HG03520 (cell line): Measurements from ENCODE around the gene FOXJ3.
A peak's percentile ranks its signal among the peaks of the same experiment; 100 is the strongest.

ENCODE experiments used
- ATAC-seq: cut with Tn5 transposase; IDR thresholded peaks from one replicate; pipeline ENCODE4 v1.9.1; 2021; ENCODE audit warnings: mild to moderate bottlenecking, moderate library complexity; ENCODE audit not compliant: unreplicated experiment

The FOXJ3 gene

GRCh38 chr1:42334240-42335049, 590 bp downstream of the FOXJ3 start:
- ATAC-seq = peak; percentile 45

DNA sequence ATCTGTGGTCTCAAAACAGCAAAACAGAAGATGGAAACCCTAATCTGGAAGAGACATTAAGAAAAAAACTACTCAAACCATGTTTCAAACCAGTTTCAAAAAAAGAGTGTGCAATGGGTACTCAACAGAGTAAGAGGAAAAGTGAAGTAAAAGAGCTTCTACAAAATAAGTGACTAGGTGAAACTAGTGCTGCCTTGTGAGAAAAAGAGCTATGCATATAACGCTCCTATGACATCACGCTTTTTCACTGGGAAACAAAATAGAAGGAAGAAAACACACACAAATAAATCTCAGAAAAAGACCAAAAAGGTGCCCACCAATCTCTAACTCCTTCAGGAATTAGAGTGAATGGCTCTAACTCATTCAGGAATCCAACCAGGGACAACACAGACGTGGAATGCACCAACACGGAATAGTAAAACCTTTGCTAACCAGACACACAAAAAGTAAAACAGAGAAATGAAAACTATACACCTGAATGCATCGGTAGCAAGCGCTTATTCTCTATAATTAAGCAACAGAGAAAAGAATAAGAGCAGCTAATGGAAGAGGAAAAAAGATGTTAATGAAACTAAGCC, 1.3 kb downstream of the FOXJ3 start:
- ATAC-seq = peak; percentile 4

- no peak for ATAC-seq
Observed at GRCh38 chr1:42332877-42333276, 2.2 kb downstream of the FOXJ3 start.

- ATAC-seq = no peak
Observed at GRCh38 chr1:42330215-42330614, 4.8 kb downstream of the FOXJ3 start.

GRCh38 chr1:42328916-42329496, 6.0 kb downstream of the FOXJ3 start:
- no peak for ATAC-seq

- ATAC-seq = no peak
Observed at GRCh38 chr1:42328047-42328625, 6.9 kb downstream of the FOXJ3 start.

GRCh38 chr1:42325014-42325402, 10.0 kb downstream of the FOXJ3 start:
- no peak for ATAC-seq

DNA sequence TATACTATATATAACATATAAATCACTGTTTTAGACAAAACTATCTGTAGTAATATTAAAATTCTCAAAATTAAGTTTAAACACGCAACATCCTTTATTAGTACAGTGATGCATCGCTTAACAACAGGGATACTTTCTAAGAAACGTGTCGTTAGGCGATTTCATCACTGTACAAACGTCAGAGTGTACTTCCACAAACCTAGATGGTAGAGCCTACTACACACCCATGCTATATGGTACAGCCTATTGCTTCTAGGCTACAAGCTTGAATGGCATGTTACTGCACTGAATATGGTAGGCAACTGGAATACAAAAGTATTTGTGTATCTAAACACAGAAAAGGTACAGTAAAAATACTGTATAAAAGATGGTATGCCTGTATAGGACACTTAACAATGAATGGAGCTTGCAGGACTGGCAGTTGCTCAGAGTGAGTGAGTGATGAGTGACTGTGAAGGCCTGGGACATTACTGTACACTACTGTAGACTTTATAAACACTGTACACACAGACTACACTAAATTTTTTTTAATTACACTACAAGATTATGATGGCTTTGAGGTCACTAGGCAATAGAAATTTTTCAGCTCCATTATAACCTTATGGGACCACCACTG, 10.5 kb downstream of the FOXJ3 start:
- no peak for ATAC-seq

DNA sequence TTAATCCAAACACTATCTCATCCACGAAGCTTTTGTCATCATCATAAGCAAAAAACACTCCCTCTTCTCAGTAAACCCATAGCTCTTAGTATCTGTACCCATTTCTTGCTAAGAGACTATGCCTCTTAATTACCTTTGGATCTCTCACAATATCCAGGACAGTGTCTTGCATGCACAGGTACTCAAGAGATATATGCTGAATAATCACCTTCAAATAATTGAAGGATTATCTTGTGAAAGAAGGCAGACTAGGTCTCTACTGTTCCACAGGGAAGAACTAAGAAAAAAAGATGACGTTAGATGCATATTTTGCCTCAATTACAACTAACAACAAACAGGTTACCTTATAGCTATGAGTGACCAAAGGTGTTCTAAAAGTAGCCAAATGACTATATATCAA, 11.5 kb downstream of the FOXJ3 start:
- no peak for ATAC-seq

- ATAC-seq = no peak
Observed at GRCh38 chr1:42322577-42322976, 12.5 kb downstream of the FOXJ3 start.

DNA sequence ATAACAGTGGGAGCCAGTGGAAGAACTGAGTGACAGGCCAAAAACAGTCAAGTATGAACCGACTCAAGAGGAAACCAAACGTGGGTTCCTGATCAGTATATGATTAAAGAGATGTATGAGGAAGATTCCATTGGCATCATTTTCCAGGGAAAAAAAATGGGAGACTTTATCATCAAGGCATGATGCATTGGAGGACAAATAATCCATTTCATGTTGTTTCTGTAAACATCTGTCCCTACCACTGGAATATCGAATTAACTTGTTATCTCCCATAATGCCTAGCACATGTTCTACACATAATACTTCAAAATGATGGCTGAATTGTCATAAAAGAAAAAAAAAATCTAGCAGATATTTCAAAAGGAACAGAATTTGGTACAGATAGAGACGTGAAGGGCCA, 13.3 kb downstream of the FOXJ3 start:
- ATAC-seq = no peak

- no peak for ATAC-seq
Observed at GRCh38 chr1:42320708-42321107, 14.3 kb downstream of the FOXJ3 start.

DNA sequence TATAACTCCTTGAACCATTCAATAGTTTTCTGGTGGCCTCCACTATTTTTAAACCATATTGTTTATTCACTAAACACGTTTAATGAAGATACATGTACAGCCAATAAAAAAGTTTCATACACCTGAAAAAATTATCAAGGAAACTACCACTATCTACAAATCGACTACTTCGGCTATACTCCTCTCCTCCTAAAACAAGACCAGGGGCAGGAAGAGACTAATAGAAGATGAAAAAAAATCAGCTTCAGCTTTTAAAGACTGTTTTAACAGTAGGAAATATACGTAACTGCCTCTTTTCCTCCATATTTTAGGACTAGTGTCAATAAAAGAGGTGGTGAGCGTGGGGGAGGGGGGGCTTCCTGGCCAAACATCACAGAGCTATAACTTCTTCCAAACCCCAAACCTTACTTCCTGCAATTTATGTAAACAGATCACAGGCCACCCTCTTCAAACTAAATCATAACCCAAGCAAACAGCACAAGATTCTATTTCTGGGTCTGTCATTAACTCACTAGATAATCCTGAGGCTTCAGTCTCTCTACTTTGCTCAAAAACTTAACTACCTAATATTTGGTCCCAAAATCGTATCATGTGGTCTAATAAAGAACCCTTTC, 15.1 kb downstream of the FOXJ3 start:
- no peak for ATAC-seq

- ATAC-seq = no peak
Observed at GRCh38 chr1:42319128-42319851, 15.7 kb downstream of the FOXJ3 start.

DNA sequence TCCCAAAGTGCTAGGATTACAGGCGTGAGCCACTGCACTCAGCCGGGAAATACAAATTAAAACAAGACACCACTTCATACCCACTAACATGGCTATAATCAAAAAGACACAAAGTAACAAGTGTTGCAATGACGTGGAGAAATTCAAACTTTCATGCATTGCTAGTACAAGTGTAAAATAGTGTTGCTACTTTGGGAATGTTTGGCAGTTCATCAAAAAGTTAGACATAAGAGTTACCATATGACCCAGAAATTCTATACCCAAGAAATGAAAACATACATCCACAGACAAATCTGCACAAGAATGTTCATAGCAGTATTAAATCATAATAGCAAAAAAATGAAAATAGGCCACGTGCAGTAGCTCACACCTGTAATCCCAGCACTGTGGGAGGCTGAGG, 16.4 kb downstream of the FOXJ3 start:
- no peak for ATAC-seq

DNA sequence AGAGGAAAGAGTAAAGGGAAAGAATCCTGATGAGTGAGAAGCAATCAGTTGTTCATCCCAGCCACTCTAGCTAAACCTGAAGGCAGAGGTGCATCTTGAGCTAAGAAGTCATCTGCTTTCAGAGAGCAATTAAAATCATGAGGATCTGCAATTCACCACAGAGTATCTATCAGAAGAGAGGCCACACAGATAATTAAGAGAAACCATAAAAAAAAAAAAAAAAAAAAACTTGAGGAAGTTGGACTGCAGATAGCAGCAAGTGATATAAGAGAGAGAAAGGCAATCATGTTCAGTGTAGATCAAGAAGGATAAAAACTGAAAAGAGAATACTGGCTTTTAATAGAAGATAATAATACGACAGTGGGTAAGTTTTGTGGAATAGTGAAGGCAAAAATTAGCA, 17.7 kb downstream of the FOXJ3 start:
- ATAC-seq = no peak

DNA sequence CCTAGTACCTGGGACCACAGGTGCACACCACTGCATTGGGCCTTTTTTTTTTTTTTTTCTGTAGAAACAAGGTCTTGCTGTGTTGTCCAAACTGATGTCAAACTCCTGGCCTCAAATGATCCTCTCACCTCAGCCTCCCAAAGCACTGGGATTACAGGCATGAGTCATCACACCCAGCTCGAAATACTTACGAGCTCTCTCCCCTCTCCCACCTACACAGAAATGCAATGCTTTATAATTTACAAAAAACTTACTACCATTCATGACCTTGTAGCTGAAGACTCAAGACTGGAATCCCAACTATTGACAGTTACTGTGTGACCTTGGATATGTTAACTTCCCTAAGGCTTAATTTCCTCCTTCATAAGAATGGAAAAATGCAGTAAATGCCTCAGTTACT, 18.7 kb downstream of the FOXJ3 start:
- no peak for ATAC-seq

DNA sequence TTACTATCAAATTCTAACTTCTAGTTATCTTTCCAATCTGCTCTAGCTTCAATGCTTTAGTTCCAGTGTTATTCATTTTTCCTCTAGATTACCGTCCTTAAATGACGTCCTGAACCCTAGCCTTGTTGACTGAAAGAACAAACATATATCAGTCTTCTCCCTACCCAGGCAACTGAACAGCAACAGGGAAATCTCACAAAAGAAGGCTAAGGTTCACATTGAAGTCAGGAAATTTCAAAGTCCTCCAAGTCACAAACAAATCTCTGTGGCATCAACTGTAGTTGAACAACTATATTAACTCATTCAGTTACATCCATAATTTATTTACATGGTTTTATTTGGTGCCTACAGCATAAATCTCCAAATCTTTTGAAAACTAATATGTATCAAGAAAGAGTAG, 19.5 kb downstream of the FOXJ3 start:
- no peak for ATAC-seq

DNA sequence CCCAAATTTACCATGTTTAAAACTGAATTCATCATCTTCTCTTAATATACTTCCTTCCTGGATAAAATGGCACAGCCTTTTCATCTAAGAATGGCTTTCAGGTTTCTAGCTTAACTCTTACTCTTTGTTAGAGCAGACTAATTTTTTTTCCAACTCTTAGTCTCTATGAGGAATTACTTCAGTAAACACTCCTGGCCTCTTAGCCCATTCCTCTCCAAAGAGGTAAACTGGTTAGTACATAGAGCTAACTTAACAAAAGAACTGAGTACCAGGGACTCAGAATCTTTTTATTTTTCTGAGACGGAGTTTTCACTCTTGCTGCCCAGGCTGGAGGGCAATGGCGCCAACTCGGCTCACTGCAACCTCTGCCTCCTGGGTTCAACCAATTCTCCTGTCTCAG, 21.1 kb downstream of the FOXJ3 start:
- no peak for ATAC-seq

DNA sequence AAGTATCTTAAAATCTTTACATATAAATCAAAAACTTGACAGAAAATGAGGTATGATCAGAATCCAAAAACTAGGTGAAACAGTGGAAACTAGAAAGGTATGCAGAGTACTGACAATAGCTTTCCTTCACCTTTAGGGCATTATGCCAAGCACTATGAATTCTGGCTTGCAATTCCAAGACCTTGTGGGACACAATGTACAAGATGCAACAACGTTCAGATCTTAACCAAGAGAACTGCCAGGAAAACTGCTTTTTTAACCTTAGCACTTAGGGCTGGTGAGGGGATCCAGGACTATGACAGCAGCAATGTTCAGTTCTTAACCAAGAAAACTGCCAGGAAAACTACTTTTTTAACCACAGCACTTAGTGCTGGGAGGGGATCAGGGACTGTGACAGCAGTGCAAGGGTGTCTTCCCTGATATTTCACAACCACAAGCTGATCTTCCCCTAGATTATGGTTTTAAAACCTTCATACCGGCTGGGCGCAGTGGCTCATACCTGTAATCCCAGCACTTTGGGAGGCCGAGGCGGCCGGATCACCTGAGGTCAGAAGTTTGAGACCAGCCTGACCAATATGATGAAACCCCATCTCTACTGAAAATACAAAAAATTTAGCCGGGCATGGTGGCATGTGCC, 22.3 kb downstream of the FOXJ3 start:
- ATAC-seq = no peak
